CD14-positive monocyte (primary cell): ENCODE measurements around the gene FMO1. TPM values are rescaled to one million over a fixed set of nuclear protein-coding genes. Genes with fewer than 3 reads are reported as not detected.

ENCODE experiments used
- DNase-seq, 3 donors: peaks; one replicate each; pipeline ENCODE4 v3.0.0-alpha.2; 2011 to 2022
- H2AFZ ChIP-seq: 2 replicates; pipeline ENCODE4 v1.6.0; 2012; ENCODE audit warnings: mild to moderate bottlenecking, low read depth, low read length, inconsistent platforms; ENCODE audit not compliant: insufficient read depth, poor library complexity, severe bottlenecking
- H3K27ac ChIP-seq, 2 donors: 1 replicate in 1 of 2; 2 replicates in 1 of 2; pipeline ENCODE4 v1.5.1; 2012 to 2013; ENCODE audit warnings: low read length in 2 of 2, control low read depth in 1 of 2, inconsistent platforms in 1 of 2, low read depth in 1 of 2, mild to moderate bottlenecking in 1 of 2
- H3K27me3 ChIP-seq, 2 donors: one replicate each; pipeline versions ENCODE4 v1.6.0 to v1.6.1; 2011 to 2013; ENCODE audit warnings: low read length in 2 of 2; ENCODE audit not compliant: control insufficient read depth in 2 of 2, insufficient read depth in 2 of 2
- H3K36me3 ChIP-seq, 2 donors: replicated peaks in 1 of 2; 1 replicate in 1 of 2; 2 replicates in 1 of 2; pipeline versions ENCODE4 v1.5.1 to v1.6.1; 2012 to 2013; ENCODE audit warnings: low read length in 2 of 2, control low read depth in 1 of 2, inconsistent platforms in 1 of 2, mild to moderate bottlenecking in 1 of 2; ENCODE audit not compliant: insufficient read depth in 2 of 2, control insufficient read depth in 1 of 2
- H3K4me1 ChIP-seq, 2 donors: 1 replicate in 1 of 2; 2 replicates in 1 of 2; pipeline versions ENCODE4 v1.5.1 to v1.6.1; 2012 to 2013; ENCODE audit warnings: low read length in 2 of 2, control low read depth in 1 of 2, inconsistent platforms in 1 of 2, mild to moderate bottlenecking in 1 of 2, moderate library complexity in 1 of 2; ENCODE audit not compliant: insufficient read depth in 2 of 2, control insufficient read depth in 1 of 2
- H3K4me2 ChIP-seq: replicated peaks from 2 replicates; pipeline ENCODE3; 2012; ENCODE audit warnings: low read length, moderate library complexity, mild to moderate bottlenecking; ENCODE audit not compliant: poor library complexity, severe bottlenecking; ENCODE audit errors: extremely low read depth
- H3K4me3 ChIP-seq, 3 experiments: fragments of 200-600 bp in 1 of 3; sonication (generic) in 1 of 3; replicated peaks in 1 of 3; 1 replicate in 2 of 3; 2 replicates in 1 of 3; pipeline ENCODE4 v1.5.1; 2011 to 2013; ENCODE audit warnings: low read length in 3 of 3, mild to moderate bottlenecking in 3 of 3, control low read depth in 2 of 3, low read depth in 2 of 3, inconsistent platforms in 1 of 3, moderate library complexity in 1 of 3
- H3K79me2 ChIP-seq: 2 replicates; pipeline ENCODE4 v1.6.0; 2012; ENCODE audit warnings: mild to moderate bottlenecking, control low read depth, inconsistent platforms, low read length, moderate library complexity; ENCODE audit not compliant: insufficient read depth
- H3K9ac ChIP-seq: 2 replicates; pipeline ENCODE4 v1.6.0; 2017; ENCODE audit warnings: low read length, mild to moderate bottlenecking; ENCODE audit not compliant: insufficient read depth, poor library complexity, severe bottlenecking
- H3K9me3 ChIP-seq, 2 donors: replicated peaks in 1 of 2; 1 replicate in 1 of 2; 2 replicates in 1 of 2; pipeline versions ENCODE4 v1.5.1 to v1.6.1; 2012 to 2013; ENCODE audit warnings: low read length in 2 of 2, control low read depth in 1 of 2; ENCODE audit not compliant: control insufficient read depth in 1 of 2, insufficient read depth in 1 of 2
- H4K20me1 ChIP-seq: 2 replicates; pipeline ENCODE4 v1.6.0; 2012; ENCODE audit warnings: mild to moderate bottlenecking, low read length, control low read depth, moderate library complexity; ENCODE audit not compliant: insufficient read depth
- H3K27ac Mint-ChIP-seq, 7 donors: one replicate each; pipeline ENCODE4 v1.8.0; 2020; ENCODE audit warnings: mild to moderate bottlenecking in 7 of 7, mixed read lengths in 7 of 7, moderate library complexity in 6 of 7, inconsistent platforms in 2 of 7
- H3K27me3 Mint-ChIP-seq, 3 donors: one replicate each; pipeline ENCODE4 v1.8.0; 2021 to 2022; ENCODE audit warnings: low read depth in 3 of 3, mild to moderate bottlenecking in 3 of 3, mixed read lengths in 3 of 3, moderate library complexity in 3 of 3, inconsistent platforms in 1 of 3
- H3K36me3 Mint-ChIP-seq, 2 donors: one replicate each; pipeline ENCODE4 v1.8.0; 2020; ENCODE audit warnings: mixed read lengths in 2 of 2, inconsistent platforms in 1 of 2, mild to moderate bottlenecking in 1 of 2
- H3K4me1 Mint-ChIP-seq: one replicate; pipeline ENCODE4 v1.8.0; 2020; ENCODE audit warnings: mild to moderate bottlenecking, mixed read lengths
- H3K4me3 Mint-ChIP-seq, 2 donors: one replicate each; pipeline ENCODE4 v1.8.0; 2020; ENCODE audit warnings: mild to moderate bottlenecking in 2 of 2, mixed read lengths in 2 of 2, moderate library complexity in 1 of 2
- H3K9me3 Mint-ChIP-seq, 7 donors: one replicate each; pipeline ENCODE4 v1.8.0; 2020 to 2022; ENCODE audit warnings: mixed read lengths in 7 of 7, mild to moderate bottlenecking in 6 of 7, moderate library complexity in 6 of 7, inconsistent platforms in 2 of 7
- WGBS: methylation state at CpG from one replicate; pipeline ENCODE4 v1.1.5; 2013; ENCODE audit warnings: missing lambda C conversion rate; ENCODE audit not compliant: insufficient coverage; 5-methylcytosine and 5-hydroxymethylcytosine counted together
- intact Hi-C, 2 donors: fragments of 100-400 bp; cut with micrococcal nuclease; formaldehyde crosslinking; loops; one replicate each; pipeline versions ENCODE4 v1.15.0 to v1.15.1; 2023
- polyA plus RNA-seq, 3 donors: library from polyadenylated mRNA; depleted of rRNA in 1 of 3; unstranded in 2 of 3; stranded (reverse) in 1 of 3; fragments of 300-500 nt in 2 of 3; fragments of >200 nt in 1 of 3; fragmentation: Illumina TruSeq in 2 of 3; gene quantifications; 1 replicate in 2 of 3; 2 replicates in 1 of 3; pipeline ENCODE4 v1.2.3, GENCODE V29; 2012 to 2021
- TF ChIP-seq, protein P1 (sequence below): fragments of 200-600 bp; IDR thresholded peaks from one replicate; pipeline ENCODE4 v1.8.0; 2022; ENCODE audit warnings: antibody characterized with exemption, mild to moderate bottlenecking

The FMO1 gene
- polyA plus RNA-seq, 3 donors, result not detected

DNA sequence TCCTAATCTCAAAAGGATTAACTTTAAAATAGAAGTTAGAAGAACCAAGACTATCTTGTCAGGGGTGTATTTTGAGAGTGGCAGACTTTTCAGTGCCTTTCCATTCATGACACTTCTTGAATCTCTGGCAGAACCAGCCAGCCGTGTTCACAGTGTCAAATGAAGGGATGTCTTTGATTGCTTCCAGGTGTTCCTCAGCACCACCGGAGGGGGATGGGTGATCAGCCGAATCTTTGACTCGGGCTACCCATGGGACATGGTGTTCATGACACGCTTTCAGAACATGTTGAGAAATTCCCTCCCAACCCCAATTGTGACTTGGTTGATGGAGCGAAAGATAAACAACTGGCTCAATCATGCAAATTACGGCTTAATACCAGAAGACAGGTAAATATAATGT is 32.3 kb downstream of the FMO1 start:
- H3K79me2 ChIP-seq, result no peaks in the 10 kb centered on the region
- no peaks in the 10 kb centered on the region for H3K36me3 ChIP-seq
- H3K4me3 ChIP-seq, result no peak overlapping the region
- no peaks in the 10 kb centered on the region for H4K20me1 ChIP-seq
- WGBS, result 100% methylated on average over 1 of the region's 7 CpGs
- intact Hi-C loops, result no loop called here
- TF ChIP-seq, protein P1, sequence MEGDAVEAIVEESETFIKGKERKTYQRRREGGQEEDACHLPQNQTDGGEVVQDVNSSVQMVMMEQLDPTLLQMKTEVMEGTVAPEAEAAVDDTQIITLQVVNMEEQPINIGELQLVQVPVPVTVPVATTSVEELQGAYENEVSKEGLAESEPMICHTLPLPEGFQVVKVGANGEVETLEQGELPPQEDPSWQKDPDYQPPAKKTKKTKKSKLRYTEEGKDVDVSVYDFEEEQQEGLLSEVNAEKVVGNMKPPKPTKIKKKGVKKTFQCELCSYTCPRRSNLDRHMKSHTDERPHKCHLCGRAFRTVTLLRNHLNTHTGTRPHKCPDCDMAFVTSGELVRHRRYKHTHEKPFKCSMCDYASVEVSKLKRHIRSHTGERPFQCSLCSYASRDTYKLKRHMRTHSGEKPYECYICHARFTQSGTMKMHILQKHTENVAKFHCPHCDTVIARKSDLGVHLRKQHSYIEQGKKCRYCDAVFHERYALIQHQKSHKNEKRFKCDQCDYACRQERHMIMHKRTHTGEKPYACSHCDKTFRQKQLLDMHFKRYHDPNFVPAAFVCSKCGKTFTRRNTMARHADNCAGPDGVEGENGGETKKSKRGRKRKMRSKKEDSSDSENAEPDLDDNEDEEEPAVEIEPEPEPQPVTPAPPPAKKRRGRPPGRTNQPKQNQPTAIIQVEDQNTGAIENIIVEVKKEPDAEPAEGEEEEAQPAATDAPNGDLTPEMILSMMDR, result no peak
- H3K4me1 Mint-ChIP-seq, result peaks cover 6% of the 10 kb centered on the region
- peaks cover 0 to 4% (median 2%) of the 10 kb centered on the region in 3 donors for H3K27me3 Mint-ChIP-seq
- H3K9me3 Mint-ChIP-seq, result peaks cover 0 to 6% (median 2%) of the 10 kb centered on the region in 7 donors
- no peak overlapping the region for H3K9ac ChIP-seq
- no peak overlapping the region for H3K4me2 ChIP-seq
- H3K36me3 Mint-ChIP-seq, result no peaks in the 10 kb centered on the region
- no peaks in the 10 kb centered on the region for H3K27me3 ChIP-seq
- no peaks in the 10 kb centered on the region for H3K9me3 ChIP-seq
- no peak for DNase-seq
- no peak overlapping the region for H3K4me3 Mint-ChIP-seq
- no peak overlapping the region for H3K27ac Mint-ChIP-seq
- peaks cover 0 to 3% of the 10 kb centered on the region in 2 donors for H3K4me1 ChIP-seq
- no peak overlapping the region for H3K27ac ChIP-seq
- H2AFZ ChIP-seq, result no peak overlapping the region

DNA sequence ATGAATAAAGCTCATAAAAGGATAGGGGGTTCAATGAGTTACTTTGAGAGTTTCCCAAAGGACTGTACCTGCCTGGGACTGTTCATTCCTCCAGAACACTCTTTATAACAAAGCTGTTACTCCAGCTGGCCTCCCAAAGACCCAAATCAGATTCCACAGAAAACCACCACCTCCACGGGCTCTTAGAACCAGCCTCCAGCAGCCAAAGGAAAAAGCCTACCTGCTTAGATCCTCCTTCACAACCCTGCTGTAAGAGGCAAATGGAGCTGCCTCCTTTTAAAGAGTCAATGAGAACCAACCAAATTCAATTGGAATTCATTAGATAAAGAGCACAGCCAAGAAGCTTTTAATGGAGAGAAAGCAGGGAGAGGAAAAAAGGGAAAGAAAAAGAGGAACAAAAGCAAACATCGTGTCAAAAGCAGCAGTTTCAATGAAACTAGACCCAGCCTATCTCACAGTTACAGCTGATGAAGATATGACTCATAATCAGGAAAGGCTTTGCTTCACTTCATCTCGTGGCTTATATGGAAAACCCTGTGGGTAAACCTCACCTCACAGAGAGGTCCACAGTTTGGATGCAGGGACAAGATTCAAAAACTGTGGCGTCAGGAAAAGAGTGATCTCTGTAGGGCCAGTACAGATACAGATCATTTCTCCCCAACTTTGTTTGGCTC is 37.9 kb downstream of the FMO1 start:
- Mint-ChIP-seq H3K9me3 (no peaks in the 10 kb centered on the region), H3K4me3 (no peak overlapping the region), H3K27me3 (peaks cover 0 to 3% (median 2%) of the 10 kb centered on the region in 3 donors), H3K36me3 (no peaks in the 10 kb centered on the region), H3K27ac (peak overlapping the region in 2 of 7 donors; percentile 2 to 46), H3K4me1 (peaks cover 22% of the 10 kb centered on the region)
- DNase-seq, result peak; percentile 17 to 87 (median 50)
- H3K9ac ChIP-seq, result no peak overlapping the region
- TF ChIP-seq, protein P1, result no peak
- no peak overlapping the region for H3K4me3 ChIP-seq
- H2AFZ ChIP-seq, result peak overlapping the region; percentile 13
- H3K9me3 ChIP-seq, result no peaks in the 10 kb centered on the region
- no peak overlapping the region for H3K4me2 ChIP-seq
- WGBS, result 86% methylated on average over 1 of the region's 4 CpGs
- no peaks in the 10 kb centered on the region for H3K79me2 ChIP-seq
- intact Hi-C loops, result no loop called here
- no peaks in the 10 kb centered on the region for H4K20me1 ChIP-seq
- peaks cover 8 to 16% of the 10 kb centered on the region in 2 donors for H3K4me1 ChIP-seq
- no peaks in the 10 kb centered on the region for H3K36me3 ChIP-seq
- H3K27ac ChIP-seq, result no peak overlapping the region
- H3K27me3 ChIP-seq, result no peaks in the 10 kb centered on the region
